Natural killer cell (primary cell): ENCODE measurements around the gene ARHGEF2. TPM values are rescaled to one million over a fixed set of nuclear protein-coding genes. Genes with fewer than 3 reads are reported as not detected.
"Not testable (repeated sequence)": the region's sequence is repeated elsewhere in the genome, so short reads cannot be mapped to it uniquely, and the experiment has no call there.

Experiments used
- ATAC-seq, 3 donors: fragments of 150-1000 bp in 2 of 3; fragments of 200-7000 bp in 1 of 3; cut with Tn5 transposase; 1 replicate in 1 of 3; 2 replicates in 2 of 3; pipeline ENCODE4 v1.10.0; 2021; ENCODE audit warnings: mild to moderate bottlenecking in 2 of 3, moderate library complexity in 2 of 3
- DNase-seq, 2 donors: peaks; one replicate each; pipeline versions ENCODE4 v3.0.0 to v3.0.0-alpha.2; 2013 to 2021; ENCODE audit warnings: mixed read lengths in 1 of 2
- H3K27ac ChIP-seq: one replicate; pipeline ENCODE4 v1.5.1; 2013; ENCODE audit warnings: mild to moderate bottlenecking, low read length
- H3K27me3 ChIP-seq: one replicate; pipeline ENCODE4 v1.6.1; 2013; ENCODE audit warnings: low read length; ENCODE audit not compliant: control insufficient read depth, insufficient read depth
- H3K36me3 ChIP-seq: one replicate; pipeline ENCODE4 v1.6.1; 2013; ENCODE audit warnings: low read length; ENCODE audit not compliant: control insufficient read depth, insufficient read depth
- H3K4me1 ChIP-seq: one replicate; pipeline ENCODE4 v1.6.1; 2013; ENCODE audit warnings: low read length; ENCODE audit not compliant: control insufficient read depth, insufficient read depth
- H3K4me3 ChIP-seq: one replicate; pipeline ENCODE4 v1.5.1; 2013; ENCODE audit warnings: low read length
- H3K9me3 ChIP-seq: one replicate; pipeline ENCODE4 v1.6.1; 2013; ENCODE audit warnings: low read length; ENCODE audit not compliant: control insufficient read depth, insufficient read depth
- H3K27ac Mint-ChIP-seq, 2 donors: one replicate each; pipeline ENCODE4 v1.8.0; 2022; ENCODE audit warnings: mild to moderate bottlenecking in 2 of 2, mixed read lengths in 2 of 2, moderate library complexity in 1 of 2
- H3K27me3 Mint-ChIP-seq, 2 donors: one replicate each; pipeline ENCODE4 v1.8.0; 2022; ENCODE audit warnings: low read depth in 2 of 2, mixed read lengths in 2 of 2
- H3K36me3 Mint-ChIP-seq: one replicate; pipeline ENCODE4 v1.8.0; 2022; ENCODE audit warnings: mixed read lengths
- H3K4me1 Mint-ChIP-seq, 2 donors: one replicate each; pipeline ENCODE4 v1.8.0; 2022; ENCODE audit warnings: mixed read lengths in 2 of 2
- H3K4me3 Mint-ChIP-seq: one replicate; pipeline ENCODE4 v1.8.0; 2022; ENCODE audit warnings: mild to moderate bottlenecking, moderate library complexity, mixed read lengths
- H3K9me3 Mint-ChIP-seq, 2 donors: one replicate each; pipeline ENCODE4 v1.8.0; 2022; ENCODE audit warnings: mixed read lengths in 2 of 2
- WGBS: methylation state at CpG from one replicate; pipeline ENCODE4 v1.1.7; 2013; ENCODE audit warnings: missing lambda C conversion rate; ENCODE audit not compliant: insufficient coverage; 5-methylcytosine and 5-hydroxymethylcytosine counted together
- intact Hi-C: fragments of 100-400 bp; cut with micrococcal nuclease; formaldehyde crosslinking; loops from one replicate; pipeline ENCODE4 v1.14.2; 2022
- total RNA-seq, 4 donors: library from RNA; stranded (reverse); fragments of 120-200 nt in 1 of 4; gene quantifications; one replicate each; pipeline versions ENCODE4 v1.2.3 to v1.2.4, GENCODE V29; 2013 to 2022
- TF ChIP-seq, protein P1 (sequence below): fragments of 200-600 bp; IDR thresholded peaks from one replicate; pipeline ENCODE4 v1.8.0; 2022; ENCODE audit warnings: antibody characterized with exemption

ARHGEF2 gene
- total RNA-seq, 3 donors from 2014 or later (not counting 1 experiment from before 2014, with no cell fraction given): 143 to 200 (median 147) TPM

DNA sequence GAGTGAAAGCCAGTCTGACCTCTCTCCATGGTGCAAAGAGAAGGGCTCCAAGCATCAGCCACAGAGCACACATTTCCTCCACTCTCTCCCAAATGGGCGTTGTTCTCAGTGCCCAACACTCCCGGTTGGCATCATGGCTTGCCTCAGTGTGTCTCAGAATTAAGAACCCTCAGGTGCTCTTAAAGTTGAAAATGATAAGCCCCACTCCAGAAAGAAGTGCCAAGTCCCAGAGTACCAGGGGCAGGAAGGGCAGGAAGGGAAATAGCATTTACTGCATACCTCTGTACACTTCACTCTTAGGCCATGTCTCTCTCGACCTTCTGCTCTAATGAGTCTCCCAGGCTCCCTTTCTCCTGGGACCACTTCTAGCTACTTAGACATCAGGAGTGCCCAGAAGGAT, 15.2 kb upstream of the ARHGEF2 start:
- no peak for ATAC-seq
- no peak overlapping the region for H3K27ac ChIP-seq
- H3K27me3 ChIP-seq: no peaks in the 10 kb centered on the region
- Mint-ChIP-seq H3K27ac (no peak overlapping the region), H3K27me3 (no peaks in the 10 kb centered on the region), H3K36me3 (no peaks in the 10 kb centered on the region), H3K9me3 (no peaks in the 10 kb centered on the region), H3K4me1 (peaks cover 11% of the 10 kb centered on the region in 2 donors), H3K4me3 (no peak overlapping the region)
- TF ChIP-seq, protein P1, sequence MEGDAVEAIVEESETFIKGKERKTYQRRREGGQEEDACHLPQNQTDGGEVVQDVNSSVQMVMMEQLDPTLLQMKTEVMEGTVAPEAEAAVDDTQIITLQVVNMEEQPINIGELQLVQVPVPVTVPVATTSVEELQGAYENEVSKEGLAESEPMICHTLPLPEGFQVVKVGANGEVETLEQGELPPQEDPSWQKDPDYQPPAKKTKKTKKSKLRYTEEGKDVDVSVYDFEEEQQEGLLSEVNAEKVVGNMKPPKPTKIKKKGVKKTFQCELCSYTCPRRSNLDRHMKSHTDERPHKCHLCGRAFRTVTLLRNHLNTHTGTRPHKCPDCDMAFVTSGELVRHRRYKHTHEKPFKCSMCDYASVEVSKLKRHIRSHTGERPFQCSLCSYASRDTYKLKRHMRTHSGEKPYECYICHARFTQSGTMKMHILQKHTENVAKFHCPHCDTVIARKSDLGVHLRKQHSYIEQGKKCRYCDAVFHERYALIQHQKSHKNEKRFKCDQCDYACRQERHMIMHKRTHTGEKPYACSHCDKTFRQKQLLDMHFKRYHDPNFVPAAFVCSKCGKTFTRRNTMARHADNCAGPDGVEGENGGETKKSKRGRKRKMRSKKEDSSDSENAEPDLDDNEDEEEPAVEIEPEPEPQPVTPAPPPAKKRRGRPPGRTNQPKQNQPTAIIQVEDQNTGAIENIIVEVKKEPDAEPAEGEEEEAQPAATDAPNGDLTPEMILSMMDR: no peak
- no peak overlapping the region for H3K4me3 ChIP-seq
- no peaks in the 10 kb centered on the region for H3K9me3 ChIP-seq
- intact Hi-C loops: no loop called here
- H3K4me1 ChIP-seq: peaks cover 23% of the 10 kb centered on the region
- WGBS: 88% methylated on average over 3 of the region's 3 CpGs
- no peak for DNase-seq
- H3K36me3 ChIP-seq: no peaks in the 10 kb centered on the region

DNA sequence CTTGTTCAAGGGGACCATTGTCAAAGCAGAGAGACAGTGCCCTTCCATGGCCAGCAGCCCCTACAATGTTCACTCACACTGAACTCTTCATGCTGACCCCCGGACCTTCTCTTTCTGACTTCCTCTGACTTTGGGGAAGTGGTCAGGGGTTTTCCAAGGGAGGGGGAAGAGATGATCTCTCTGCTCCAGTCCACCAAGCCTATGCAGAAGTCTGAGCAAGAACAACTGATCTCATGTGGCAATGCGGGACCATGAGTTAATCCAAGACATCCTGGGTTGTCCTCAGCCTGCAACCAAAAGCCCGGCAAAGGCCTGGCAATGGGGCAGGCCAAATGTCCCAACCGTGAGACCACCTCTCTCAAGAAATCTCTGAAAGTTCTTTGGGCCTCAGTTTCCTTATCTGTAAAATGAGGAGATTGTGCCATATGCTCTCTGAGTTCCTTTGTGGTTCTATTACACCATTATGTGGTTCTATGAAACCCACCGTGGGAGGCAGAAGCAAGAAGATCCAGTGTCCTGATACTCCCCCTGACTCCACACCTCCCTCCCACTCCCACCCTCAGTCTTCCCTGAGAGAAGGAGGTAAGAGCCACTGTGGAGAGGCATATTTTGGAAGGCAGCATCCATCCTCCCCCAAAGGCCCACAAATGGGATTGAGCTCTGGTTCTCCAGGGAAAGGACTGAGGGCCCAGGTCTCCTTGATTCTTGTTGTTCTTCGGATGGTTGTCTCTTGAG, 11.8 kb upstream of the ARHGEF2 start:
- Histone ChIP-seq H3K4me1 (peaks cover 23% of the 10 kb centered on the region), H3K27me3 (no peaks in the 10 kb centered on the region), H3K4me3 (no peak overlapping the region), H3K9me3 (no peaks in the 10 kb centered on the region), H3K27ac (peak overlapping the region; percentile 17), H3K36me3 (no peaks in the 10 kb centered on the region)
- Mint-ChIP-seq H3K9me3 (no peaks in the 10 kb centered on the region), H3K4me3 (no peak overlapping the region), H3K27me3 (no peaks in the 10 kb centered on the region), H3K4me1 (peaks cover 11 to 12% of the 10 kb centered on the region in 2 donors), H3K36me3 (no peaks in the 10 kb centered on the region), H3K27ac (no peak overlapping the region)
- ATAC-seq (peak in 2 of 3 donors; percentile 20 to 65), DNase-seq (no peak)
- TF ChIP-seq, protein P1: no peak
- intact Hi-C loops: no loop called here
- WGBS: 65% methylated on average over 5 of the region's 6 CpGs

DNA sequence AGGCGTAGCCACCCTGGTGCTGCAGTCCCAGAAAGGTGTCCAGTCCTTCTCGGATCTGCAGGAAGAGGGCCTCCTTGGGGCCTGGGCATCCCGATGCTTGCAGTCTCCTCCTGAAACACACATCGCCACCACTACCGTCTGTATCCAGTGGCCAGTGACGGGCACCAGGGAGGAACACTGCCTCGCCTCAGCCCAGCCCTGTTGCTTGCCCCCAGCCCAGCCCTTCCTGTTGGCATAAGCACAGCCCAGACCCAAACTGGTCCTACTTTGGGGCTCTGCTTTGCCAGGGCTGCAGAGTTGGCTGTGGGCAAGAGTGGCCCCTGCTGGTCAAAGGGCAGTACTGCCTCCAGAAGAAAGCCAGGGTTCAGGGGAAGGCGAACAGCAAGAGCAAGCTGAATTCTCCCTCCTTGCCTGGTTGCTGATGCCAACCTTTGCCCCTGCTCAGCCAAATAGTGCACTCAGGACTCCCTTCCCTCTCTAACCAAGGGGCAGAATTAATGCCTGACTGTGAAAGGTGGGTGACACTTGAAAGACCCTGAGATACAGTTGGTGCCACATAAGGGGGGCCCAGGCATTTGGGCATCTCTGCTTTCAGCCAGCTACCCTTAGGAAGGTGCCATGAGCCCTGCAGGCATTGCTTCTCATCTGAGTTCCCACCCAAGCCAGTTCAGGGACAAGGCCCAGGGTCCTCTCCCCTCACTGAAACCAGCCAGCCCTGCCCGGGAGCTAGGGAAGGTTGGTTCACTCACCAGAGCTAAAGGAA, 11.1 kb upstream of the ARHGEF2 start:
- Mint-ChIP-seq H3K4me1 (peaks cover 11 to 12% of the 10 kb centered on the region in 2 donors), H3K27me3 (no peaks in the 10 kb centered on the region), H3K36me3 (no peaks in the 10 kb centered on the region), H3K4me3 (no peak overlapping the region), H3K9me3 (no peaks in the 10 kb centered on the region), H3K27ac (peak overlapping the region in 1 of 2 donors; percentile 57)
- no peaks in the 10 kb centered on the region for H3K27me3 ChIP-seq
- DNase-seq (peak; percentile 75 to 91), ATAC-seq (peak; percentile 97 to 100 (median 99))
- no peaks in the 10 kb centered on the region for H3K9me3 ChIP-seq
- H3K4me3 ChIP-seq: no peak overlapping the region
- intact Hi-C loops: loop anchor here (1.0 kb wide), 3 partner anchors 27 to 55 kb away; partner anchors contain the start of gene KHDC4
- H3K36me3 ChIP-seq: no peaks in the 10 kb centered on the region
- H3K27ac ChIP-seq: peak overlapping the region; percentile 17
- TF ChIP-seq, protein P1: peak; percentile 98
- WGBS: 37% methylated on average over 9 of the region's 9 CpGs
- H3K4me1 ChIP-seq: peaks cover 23% of the 10 kb centered on the region

DNA sequence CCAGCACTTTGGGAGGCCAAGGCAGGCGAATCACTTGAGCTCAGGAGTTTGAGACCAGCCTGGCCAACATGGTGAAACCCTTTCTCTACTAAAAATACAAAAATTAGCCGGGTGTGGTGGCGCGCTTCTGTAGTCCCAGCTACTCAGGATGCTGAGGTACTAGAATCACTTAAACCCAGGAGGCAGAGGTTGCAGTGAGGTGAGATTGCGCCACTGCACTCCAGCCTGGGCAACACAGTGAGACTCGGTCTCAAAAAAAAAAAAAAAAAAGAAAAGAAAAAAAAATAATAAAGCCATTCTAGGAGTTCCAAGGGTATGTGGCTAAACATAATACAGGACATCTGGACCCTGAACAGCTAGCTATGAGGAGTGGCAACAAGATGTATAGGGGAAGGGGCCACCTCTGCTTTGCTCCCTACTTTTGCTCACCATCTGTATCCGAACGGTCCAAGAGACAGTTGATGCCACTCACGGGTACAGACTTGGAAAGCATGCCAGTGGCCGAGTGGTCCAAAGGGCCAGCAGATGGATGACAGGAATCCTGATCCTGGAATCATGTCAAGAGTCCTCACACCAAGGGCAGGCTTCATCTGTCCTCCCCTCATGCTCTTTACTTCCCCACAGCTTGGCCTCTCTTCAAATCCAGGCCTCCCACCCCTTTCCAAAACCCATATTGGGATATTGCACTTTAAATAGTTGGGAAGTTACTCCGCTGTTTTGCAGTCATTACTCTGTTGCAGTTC, 6.7 kb upstream of the ARHGEF2 start:
- peak in 1 of 2 donors; percentile 3 for DNase-seq
- WGBS: 93% methylated on average over 9 of the region's 11 CpGs
- intact Hi-C loops, H3K4me3 ChIP-seq, H3K9me3 Mint-ChIP-seq, ATAC-seq, H3K27ac ChIP-seq, H3K36me3 Mint-ChIP-seq, H3K36me3 ChIP-seq, H3K27me3 Mint-ChIP-seq, H3K4me3 Mint-ChIP-seq, H3K27me3 ChIP-seq, H3K9me3 ChIP-seq, H3K27ac Mint-ChIP-seq: not testable (repeated sequence)
- peaks cover 30 to 40% of the 10 kb centered on the region in 2 donors for H3K4me1 Mint-ChIP-seq
- H3K4me1 ChIP-seq: peaks cover 49% of the 10 kb centered on the region
